ACHN (cell line): ENCODE data around the gene DDIT3.
"Not testable (repeated sequence)": the region's sequence is repeated elsewhere in the genome, so short reads cannot be mapped to it uniquely, and the experiment has no call there.

Experiments
- DNase-seq: peaks from one replicate; pipeline ENCODE4 v3.0.0-alpha.2; 2015
- in situ Hi-C: cut with HindIII; loops from 2 replicates; pipeline ENCODE4 v1.10.0; 2017; ENCODE audit warnings: low sequenced_read_pairs, low pct_ligation_motif_present, low pct_unique_long_range_greater_than_20kb

DDIT3 gene

GRCh38 chr12:57516617-57517153 is 3.6 kb downstream of the DDIT3 start:
- no peak for DNase-seq
- in situ Hi-C loops = no loop called here

GRCh38 chr12:57515934-57516541 is 4.3 kb downstream of the DDIT3 start:
- DNase-seq = no peak
- in situ Hi-C loops = no loop called here

- no peak for DNase-seq
- in situ Hi-C loops = no loop called here
These were observed 4.8 kb downstream of the DDIT3 start for GRCh38 chr12:57515408-57515933.

DNA sequence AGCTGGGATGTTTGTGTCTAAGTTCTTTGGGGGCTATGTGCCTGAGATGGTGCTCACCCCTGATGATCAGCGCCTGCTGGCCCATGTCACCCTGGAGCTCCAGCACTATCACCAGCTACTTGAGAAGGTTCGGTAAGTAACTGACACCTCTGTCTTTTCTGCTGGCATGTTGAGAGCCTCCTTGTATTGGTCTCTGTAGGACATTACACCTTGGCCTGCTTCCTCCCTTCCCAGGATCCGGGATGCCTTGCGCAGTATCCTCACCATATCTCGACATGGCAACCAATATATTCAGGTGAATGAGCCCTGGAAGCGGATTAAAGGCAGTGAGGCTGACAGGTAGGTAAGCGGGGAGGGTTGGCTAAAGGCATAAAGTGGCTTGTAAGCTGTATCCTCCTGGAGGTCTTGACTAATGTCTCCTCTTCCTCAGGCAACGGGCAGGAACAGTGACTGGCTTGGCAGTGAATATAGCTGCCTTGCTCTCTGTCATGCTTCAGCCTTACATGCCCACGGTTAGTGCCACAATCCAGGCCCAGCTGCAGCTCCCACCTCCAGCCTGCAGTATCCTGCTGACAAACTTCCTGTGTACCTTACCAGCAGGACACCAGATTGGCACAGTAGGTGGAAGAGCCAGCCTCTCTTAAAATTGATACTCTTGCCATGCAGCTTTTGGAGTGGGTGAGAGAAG is 5.5 kb downstream of the DDIT3 start:
- DNase-seq = no peak

GRCh38 chr12:57514246-57514645 is 6.1 kb downstream of the DDIT3 start:
- in situ Hi-C loops, DNase-seq: not testable (repeated sequence)

More for the DNA sequence above, 5.5 kb downstream of the DDIT3 start:
- in situ Hi-C loops = no loop called here

DNA sequence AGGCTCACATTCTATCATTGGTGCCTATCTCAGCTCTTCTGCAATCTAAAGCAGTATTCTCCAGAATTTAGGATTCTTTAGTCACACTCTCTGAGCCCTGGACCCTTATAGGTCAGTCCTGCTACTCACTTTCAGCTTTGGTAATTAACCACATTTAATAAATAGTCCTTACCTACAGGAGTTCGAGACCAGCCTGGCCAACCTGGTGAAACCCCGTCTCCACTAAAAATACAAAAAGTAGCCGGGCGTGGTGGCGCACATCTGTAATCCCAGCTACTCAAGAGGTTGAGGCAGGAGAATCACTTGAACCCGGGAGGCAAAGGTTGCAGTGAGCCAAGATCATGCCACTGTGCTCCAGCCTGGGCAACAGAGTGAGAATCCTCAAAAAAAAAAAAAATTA is 6.6 kb downstream of the DDIT3 start:
- DNase-seq, in situ Hi-C loops: not testable (repeated sequence)

GRCh38 chr12:57513266-57513665 is 7.0 kb downstream of the DDIT3 start:
- no peak for DNase-seq
- in situ Hi-C loops = no loop called here

DNA sequence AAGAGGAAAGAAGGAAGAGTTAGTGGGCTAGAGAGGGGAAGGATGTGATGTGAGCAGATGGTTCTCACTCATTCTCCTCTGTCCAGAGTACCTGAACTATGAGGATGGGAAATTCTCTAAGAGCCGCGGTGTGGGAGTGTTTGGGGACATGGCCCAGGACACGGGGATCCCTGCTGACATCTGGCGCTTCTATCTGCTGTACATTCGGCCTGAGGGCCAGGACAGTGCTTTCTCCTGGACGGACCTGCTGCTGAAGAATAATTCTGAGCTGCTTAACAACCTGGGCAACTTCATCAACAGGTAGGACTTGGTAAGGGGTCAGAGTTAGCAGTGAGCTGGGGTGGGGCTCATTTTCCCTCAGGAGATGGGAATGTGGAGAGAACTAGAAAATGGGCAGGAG is 7.6 kb downstream of the DDIT3 start:
- no peak for DNase-seq
- in situ Hi-C loops = no loop called here

DNA sequence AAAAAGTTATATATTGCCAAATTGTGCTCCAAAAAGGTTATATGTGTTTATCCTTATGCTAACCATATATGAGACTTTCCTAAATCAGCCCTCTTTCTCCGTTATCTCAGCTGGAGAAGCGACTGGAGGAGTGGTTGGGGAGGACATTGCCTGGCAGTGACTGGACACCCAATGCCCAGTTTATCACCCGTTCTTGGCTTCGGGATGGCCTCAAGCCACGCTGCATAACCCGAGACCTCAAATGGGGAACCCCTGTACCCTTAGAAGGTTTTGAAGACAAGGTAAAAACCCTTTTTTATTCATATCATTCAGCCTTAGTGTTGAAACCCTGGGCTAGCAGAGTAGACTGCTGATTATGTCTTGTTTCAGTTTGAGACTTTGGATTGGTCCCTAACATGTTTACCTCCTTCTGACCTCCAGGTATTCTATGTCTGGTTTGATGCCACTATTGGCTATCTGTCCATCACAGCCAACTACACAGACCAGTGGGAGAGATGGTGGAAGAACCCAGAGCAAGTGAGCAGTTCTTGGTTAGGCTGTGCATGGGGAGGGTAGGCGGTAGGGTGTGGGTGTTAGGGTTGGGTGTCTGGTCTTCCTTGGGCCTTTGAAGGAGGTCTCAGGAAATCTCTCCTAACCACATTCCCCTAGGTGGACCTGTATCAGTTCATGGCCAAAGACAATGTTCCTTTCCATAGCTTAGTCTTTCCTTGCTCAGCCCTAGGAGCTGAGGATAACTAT is 8.6 kb downstream of the DDIT3 start:
- DNase-seq = no peak
- in situ Hi-C loops = no loop called here

DNA sequence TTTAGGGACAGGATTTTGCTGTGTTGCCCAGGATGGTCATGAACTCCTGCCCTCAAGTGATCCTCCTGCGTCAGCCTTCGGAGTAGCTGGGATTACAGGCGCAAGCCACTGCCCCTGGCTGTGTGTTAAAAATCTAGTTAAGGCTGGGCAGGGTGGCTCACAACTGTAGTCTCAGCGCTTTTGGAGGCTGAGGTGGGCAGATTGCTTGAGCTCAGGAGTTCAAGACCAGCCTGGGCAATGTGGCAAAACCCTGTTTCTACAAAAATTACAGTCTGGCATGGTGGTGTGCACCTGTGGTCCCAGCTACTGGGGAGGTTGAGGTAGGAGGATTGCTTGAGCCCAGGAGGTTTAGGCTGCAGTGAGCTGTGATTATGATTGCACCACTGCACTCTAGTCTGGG is 9.2 kb downstream of the DDIT3 start:
- in situ Hi-C loops = no loop called here
- DNase-seq = no peak

- DNase-seq, in situ Hi-C loops: not testable (repeated sequence)
These were observed 12.5 kb downstream of the DDIT3 start for GRCh38 chr12:57507796-57508195.

DNA sequence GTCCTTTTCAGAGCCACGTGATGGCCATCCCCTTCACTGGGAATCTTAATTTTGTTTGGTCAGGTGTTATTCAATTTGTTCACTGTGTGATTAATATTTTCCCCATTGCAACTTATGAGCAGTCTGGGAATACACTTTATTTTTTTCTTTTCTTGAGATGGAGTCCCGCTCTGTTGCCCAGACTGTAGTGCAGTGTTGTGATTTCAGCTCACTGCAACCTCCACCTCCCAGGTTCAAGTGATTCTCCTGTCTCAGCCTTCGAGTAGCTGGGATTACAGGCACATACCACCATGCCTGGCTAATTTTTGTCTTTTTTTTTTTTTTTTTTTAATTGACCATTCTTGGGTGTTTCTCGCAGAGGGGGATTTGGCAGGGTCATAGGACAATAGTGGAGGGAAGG is 13.8 kb downstream of the DDIT3 start:
- DNase-seq, in situ Hi-C loops: not testable (repeated sequence)

GRCh38 chr12:57502311-57502969 is 17.9 kb downstream of the DDIT3 start:
- in situ Hi-C loops, DNase-seq: not testable (repeated sequence)

DNA sequence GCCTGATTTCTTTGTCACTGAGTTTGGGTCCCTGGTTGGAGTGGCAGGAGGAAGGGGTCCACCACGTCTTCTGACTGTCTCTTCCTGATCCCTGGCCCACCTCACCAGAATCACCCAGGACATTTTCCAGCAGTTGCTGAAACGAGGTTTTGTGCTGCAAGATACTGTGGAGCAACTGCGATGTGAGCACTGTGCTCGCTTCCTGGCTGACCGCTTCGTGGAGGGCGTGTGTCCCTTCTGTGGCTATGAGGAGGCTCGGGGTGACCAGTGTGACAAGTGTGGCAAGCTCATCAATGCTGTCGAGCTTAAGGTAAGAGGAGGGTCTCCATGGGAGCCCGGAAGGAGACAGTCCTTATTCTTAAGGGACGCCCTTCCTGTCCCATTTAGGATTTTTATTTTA is 20.1 kb downstream of the DDIT3 start:
- in situ Hi-C loops = no loop called here
- DNase-seq = no peak

DNA sequence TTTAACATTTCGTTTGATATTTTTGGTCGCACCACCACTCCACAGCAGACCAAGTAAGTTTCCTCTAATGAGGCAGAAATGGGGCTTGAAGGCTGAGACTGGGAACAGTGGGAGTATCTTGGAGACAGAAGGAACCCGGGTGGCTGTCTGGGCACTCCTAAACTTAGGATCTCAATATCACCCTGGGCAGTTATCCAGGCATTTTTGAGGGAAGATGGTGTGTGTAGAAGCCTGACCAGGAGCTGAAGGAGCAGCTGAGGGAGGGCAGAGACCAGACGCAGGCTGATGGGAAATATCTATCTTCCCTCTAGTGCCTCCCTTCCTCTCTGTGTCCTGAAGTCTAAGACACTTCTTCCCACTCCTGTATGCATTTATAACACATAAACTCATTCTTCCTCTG is 21.7 kb downstream of the DDIT3 start:
- in situ Hi-C loops = no loop called here
- no peak for DNase-seq

GRCh38 chr12:57498132-57498502 is 22.2 kb downstream of the DDIT3 start:
- no peak for DNase-seq
- in situ Hi-C loops = no loop called here

GRCh38 chr12:57497223-57498131 is 22.8 kb downstream of the DDIT3 start:
- in situ Hi-C loops = no loop called here
- DNase-seq = no peak

DNA sequence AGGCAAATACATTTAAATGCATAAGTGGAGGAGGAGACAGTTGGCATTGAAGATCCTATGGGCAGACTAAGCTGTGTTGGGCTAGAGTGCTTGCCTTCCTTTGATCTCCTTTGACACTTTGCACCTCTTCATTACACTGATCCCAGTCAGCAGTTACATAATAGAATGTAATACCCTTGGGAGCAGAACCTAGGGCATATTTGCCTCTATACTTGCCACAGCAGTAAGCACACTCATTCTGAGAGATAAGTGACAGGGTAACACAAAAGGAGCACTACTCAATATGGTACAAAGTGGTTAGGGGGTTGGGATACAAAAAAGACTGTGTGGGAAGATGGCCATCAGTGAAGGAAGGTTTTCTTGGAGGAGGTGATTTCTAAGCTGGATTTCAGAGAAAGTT is 23.5 kb downstream of the DDIT3 start:
- in situ Hi-C loops = no loop called here
- no peak for DNase-seq
